Stimulated activated CD4-positive, alpha-beta T cell treated with anti-CD3 and anti-CD28 coated beads, TNF-alpha, amount 100 ng/mL, for 1 hour (primary cell): Measurements from ENCODE around the gene NTRK1.

Source experiments
- DNase-seq, 3 donors: peaks; one replicate each; pipeline ENCODE4 v3.0.0-alpha.2; 2020; ENCODE audit warnings: low read depth in 3 of 3, low spot score in 1 of 3

Gene NTRK1

DNA sequence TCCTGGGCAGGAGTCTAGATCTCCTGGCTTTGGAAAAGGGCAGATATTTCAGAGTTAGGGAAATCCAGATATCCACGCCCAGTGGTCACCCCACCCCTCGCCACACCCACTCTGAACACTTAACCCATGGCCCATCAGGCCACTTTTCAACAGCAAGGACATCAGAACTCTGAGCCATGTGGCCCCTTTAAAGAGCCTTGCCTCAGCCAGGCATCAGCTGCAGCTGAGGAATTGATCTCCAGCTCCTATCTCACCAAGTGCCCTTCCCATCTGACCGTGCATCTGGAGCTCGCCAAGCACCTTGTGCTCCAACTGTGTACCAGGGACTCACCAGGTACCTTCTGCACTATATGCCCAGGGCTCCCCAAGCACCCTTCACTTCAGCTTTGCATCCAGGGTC lies 23.8 kb upstream of the NTRK1 start:
- no peak for DNase-seq

DNA sequence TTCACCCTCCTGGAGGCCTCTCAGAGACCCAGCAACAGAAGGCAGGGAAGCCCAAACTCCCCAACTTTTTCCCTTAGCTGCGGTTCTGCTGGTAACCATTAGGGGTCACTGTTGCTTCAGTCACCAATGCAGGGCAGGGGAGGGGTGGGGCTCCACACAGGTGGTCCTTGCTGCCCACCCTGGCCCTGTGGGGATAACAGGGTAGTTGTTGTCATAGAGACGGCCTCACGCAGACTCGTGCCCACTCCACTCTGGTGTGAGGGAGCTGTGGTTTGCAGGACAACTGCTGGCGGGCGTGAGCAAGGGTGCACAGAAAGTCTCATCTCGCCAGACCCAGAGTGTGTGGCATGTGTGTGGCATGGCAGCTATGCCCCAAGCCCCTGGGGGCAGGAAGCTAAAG lies 21.7 kb upstream of the NTRK1 start:
- no peak for DNase-seq

DNA sequence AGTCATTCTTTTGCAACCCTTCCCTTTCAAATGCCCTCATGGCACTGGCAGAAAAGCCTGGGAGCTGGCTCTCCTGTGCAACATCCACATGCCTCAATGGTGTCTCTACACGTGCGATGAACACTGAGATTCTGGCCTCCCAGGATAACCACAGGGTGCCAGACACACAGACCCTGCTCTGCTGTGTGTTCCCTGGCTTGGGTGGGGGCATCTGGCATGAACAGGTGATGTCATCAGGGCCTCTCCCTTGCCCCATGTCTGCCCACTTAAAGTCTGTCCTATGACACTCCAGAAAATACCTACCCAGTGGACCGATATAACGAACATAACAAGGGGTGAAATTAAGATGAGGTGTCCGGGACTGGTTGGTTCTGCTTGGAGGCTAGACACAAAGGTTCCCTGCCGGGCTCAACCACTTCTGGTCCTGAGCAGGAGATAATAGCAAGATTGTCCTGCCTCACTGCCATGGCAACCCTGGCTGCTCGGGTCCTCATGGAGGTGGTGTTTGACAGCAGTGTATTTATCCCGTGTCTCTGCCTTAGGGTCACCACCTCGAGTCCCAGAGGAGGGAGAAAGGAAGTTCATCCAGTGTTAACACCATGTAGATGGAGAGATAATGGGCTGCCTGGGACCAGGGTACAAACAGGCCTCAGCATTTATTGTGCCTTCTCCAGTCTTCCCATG lies 21.1 kb upstream of the NTRK1 start:
- no peak for DNase-seq

DNA sequence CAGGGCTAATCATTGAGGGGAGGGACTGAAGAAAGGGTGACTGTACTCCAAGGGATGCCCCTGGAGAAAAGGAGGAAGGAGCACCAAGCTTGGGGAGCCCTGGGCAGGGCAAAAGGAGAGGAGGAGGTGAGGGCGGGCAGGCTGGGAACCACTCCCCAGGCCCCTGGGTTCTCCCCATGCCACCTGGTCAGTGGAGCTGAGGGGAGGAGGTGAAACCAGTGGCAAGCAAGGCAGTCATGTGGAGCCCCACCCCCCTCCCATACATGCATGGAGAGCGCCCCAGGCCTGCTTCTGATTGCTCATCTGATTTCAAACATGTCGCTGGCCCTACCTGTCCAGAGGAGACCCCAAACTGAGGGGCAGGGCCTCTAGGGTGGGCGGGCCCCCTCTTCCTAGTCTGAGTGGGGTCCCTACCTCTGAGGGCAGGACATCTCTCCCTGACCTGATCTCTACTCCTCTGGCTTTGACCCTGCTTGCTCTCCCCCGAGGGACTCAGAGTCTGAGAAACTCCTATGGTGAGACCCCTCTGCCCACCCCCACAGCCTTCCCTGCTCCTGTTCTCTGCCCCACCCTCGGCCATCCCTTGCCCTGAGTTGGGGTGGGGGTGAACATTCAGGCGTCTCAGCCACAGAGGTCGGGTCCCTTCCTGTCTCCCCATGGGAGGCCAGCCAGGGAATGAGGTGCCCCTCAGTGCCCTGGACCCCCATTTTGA lies 20.3 kb upstream of the NTRK1 start:
- no peak for DNase-seq

DNA sequence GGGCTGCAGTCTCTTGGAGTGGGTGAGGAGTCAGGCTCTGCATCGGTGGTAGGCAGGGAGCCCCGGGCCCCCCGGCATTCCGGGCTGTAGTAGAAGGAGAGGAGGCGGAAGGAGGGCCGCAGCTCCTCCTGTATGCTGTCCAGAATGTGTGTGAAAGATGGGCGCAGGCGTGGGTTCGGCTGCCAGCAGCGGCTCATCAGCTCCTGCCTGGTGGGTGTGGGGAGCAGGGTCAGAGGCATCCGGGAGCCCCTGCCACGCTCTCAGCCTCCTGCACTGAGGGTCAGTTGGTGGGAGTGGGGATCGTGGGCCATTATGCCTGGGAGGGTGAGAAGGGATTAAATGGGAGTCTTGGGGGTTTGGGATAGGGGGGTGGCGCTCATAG lies 19.8 kb upstream of the NTRK1 start:
- DNase-seq: no peak

DNA sequence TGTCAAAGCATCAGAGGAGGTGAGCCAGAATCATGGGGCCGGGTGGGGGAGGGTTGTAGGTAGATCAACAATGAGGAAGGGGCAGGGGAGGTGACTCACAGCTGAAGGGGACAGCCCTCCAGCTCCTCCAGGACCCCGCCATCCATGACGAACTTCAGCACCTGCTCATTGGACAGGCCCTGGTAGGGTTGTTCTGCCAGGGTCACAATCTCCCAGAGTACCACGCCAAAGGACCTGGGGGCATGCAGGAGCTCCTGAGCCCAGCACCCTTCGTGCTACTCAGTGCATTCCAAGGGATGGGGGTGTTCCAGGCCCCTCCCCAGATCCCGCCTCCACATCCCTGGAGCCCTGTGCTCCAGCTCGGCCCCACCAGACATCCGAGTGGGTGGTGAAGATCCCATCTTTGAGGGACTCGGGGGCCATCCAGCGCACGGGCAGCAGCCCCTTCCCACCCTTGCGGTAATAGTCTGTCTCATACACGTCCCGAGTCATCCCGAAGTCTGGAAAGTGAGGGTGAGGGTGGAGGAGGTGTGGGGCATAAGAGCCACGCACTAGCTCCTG lies 19.3 kb upstream of the NTRK1 start:
- no peak for DNase-seq

DNA sequence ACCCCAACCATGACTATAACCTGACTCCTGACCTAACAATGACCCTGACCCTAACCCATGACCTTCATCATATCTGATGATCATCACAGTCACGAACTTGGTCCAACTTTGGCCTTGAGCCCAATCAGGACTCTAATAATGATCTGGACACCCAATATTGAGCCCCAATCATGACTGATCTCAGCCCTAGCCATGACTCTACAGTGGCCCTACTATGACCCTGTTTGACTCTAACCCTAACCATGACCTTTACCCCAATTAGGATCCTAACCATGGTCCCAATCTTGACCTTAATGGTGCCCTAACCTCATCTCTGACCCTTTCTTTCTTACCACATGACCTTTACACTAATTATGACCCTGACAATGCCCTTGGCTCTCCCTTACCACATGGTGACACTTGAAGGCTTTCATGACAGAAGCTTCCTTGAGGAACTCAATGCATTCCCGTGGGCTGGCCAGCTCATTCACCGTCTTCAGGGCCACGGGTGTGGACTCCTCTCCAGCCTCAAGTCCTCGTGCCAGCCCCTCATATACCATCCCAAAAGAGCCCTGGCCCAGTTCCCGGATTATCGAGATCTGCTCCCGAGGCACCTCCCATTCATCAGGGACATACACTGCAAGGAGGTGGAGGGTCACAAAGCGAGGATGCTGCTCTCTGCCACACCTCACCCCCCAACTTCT lies 17.9 kb upstream of the NTRK1 start:
- DNase-seq: no peak

DNA sequence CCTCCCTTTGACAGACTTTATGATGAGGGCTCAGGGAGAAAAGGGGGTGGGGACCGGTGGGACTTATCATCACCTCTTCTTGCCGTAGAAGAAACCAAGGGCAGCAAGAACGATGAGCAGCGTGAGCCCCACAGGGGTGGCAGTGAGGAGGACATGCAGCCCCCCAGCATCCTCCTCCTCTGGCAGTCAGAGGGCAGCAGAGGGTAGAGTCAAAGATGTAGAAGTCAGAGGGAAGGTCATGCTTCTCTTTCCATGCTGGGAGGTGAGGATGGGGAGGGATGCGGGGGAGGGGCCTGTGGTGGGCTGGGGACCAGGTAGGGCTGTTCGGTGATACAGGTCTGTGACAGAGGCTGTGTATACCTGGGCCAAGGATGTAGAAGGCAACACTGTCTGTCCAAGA lies 16.6 kb upstream of the NTRK1 start:
- no peak for DNase-seq

DNA sequence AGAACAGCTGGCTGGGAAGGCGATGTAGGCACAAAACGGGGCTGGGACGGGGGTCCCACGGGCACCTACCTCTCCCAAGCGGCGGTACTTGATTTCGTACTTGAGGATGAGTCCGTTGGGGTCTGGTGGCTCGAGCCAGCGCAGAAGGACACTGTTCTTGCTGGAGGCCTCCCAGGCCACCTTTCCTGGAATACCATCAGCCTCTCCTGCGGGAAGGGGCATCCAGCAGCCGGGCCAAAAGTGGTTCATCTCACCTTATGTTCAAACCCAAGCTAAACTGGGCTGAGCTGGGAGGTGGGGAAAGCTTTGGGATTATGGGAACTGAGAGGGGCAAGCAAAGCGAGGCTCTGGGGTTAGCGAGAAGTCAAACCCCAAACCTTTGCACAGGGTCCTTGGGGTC lies 16.0 kb upstream of the NTRK1 start:
- no peak for DNase-seq

DNA sequence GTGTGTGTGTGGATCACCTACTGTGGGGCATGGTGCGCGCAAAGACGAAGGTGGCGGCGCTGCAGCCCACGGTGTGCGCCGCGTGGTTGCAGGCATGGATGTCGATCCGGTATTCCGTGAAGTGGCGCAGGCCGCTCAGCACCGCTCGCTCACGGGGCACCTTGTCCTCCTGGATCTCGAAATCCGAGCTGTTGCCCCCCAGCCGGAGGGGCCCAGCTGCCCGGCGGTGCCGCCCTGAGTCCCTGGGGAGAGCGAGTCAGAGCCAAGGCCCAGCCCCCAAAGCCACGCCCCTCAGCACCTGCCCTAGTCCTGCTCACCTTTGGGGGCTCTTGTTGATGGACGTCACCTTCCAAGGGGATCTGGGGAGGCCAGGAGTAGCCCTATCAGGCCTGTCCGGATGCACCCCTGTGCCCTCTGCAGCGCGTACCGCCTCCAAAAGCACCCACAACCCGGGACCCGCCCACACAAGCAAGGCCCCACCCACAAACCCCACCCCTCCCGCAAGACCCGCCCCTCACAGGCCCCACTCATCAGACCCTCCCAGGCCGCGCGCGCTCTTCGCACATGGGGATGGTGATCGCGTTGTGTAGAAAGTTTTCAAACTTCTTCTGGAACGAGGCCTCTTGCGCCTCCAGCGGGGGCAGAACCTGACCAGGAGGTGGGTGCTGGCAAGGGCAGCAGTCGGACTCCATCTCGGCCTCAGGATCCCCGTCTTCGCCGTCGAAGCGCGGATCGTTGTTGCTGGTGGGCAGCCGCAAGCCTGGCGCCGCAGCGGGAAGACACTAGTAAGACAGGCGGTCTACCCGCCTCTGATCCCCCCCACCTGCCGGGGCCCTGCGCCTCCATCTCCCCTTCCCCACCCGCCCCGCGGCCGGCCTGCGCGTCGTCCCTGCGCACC lies 15.4 kb upstream of the NTRK1 start:
- no peak for DNase-seq

DNA sequence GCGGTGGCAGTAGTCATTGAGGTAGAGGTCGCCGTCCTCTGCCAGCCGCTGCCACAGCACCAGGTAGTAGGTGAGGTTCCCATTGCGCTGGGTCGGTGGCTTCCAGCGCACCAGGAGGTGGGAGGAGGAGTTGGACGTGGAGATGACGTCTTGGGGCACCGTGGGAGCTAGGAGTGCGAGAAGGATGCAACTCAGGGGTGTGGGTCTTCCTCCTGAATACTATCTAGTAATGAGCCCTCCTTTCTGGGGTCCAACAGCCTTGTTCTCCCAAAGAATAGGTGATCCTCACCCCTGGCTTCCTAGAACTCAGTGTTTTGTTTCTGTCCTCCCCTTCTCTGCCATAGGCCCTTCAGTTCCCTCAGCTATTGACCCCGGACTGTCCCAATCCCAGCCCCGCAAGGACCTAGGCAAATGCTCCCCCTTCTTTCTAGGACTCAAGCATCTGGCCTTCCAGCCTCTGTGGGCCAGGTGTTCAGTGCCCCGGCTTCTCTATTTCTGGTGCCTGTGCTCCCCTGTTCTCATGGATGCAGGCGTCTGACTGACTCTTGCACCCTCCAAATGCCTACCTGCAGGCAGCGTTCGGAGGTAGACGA lies 14.6 kb upstream of the NTRK1 start:
- DNase-seq: no peak

DNA sequence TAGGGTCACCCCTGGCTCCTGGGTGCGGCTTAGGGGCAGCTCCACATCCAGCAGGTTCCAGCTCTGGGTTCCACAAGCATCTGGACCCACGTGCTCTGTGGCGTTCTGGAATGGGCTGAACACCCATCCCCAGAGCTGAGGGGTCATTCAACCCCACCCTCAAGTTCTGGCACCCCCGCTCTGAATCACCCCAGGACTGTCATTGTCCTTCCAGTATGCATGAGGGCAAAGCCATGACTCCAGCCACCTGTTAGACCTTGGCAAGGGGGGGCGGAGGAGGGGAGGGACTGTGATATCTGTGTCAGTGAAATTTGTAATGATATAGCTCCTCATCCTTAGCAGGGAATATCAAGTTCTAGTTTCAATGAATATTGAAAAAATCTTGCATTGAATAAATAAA lies 14.0 kb upstream of the NTRK1 start:
- DNase-seq: no peak

DNA sequence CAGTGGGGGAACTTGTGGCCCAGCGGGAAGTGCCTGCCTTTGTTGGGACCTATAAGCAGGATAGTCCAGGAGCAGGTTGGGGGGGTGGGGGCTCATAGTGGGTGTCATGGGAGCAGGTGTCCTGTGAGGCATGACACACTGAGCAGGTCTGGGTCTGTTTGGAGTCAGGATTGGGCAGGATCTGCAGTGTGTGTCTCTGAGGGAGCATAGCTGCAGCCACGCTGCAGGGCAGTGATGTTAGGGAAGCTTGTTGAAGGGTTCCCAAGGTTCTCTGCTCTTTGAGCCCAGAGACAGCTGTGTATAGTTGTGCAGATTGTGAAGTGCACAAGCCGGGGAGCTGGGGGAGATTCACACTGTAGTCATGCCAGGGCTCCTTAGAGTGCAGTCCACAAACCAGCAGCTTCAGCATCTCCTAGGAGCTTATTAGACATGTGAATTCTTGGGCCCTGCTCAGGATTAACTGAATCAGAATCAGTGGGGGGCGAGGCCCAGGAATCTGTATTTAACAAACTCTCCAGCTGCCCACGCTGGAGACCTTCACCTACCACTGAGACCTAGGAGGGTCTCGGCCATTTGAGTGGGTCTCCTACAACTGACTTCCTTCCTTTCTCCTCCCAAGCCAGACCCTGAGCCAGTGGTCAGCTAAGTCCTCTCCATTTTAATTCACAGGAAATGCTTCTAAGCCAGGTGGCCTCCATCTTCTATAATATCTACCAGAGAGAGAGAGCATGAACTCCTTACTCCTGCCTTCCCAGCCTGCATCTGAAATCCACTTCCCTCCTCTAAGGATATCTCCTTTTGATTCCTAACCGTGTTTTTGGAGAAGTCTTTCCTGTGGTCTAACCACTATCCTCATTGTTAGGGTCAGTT lies 12.8 kb upstream of the NTRK1 start:
- DNase-seq: no peak

DNA sequence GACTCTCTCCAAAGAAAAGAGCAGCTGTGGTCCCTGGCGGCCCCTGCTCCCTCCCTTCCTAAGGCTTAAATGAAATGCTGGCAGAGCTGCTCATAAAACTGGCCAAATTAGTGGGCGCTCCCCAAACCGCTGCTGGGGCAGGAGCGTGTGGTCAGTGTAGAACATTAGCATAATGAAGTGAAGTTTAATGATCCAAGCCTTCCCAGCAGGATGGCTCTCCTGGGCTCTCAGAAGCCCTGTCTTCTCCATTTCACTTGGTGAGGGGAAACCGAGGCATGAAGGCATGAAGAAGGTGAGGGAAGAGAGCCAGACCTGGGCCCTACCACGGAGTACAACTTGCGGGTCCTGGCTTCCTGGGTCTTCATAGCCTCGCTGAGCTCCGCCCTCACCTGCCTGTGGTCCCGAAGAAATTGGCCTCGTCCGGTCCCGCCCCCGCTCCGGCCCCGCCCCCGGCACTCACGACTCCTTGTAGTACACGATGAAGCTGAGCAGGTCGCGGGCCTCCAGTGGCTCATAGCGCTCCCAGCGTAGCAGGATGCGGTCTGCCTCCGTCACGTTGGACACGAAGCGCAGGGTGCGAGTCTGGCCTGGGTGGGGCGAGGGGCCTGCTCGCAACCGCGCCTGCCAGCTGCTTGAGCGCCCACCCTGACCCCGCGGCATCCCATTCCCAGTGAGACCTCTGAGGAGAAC lies 12.1 kb upstream of the NTRK1 start:
- peak in 2 of 3 donors; percentile 32 to 52 for DNase-seq

DNA sequence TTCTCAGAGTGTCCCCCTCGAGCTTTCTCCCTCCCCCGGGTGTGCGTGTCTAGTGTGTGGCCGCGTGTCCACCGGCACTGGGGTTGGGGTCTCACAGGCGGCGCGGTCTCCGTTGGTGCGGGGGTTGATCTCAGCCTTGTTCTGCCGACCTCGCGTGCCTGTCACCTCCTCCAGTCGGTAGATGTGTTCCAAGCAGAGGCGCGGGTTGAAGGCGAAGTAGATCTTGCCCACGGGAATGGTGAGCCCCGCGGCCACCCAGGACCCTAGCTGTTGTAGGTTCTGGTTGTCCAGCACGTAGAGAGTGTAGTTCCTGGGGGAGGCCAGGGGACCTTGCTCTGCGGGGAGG lies 11.5 kb upstream of the NTRK1 start:
- no peak for DNase-seq

DNA sequence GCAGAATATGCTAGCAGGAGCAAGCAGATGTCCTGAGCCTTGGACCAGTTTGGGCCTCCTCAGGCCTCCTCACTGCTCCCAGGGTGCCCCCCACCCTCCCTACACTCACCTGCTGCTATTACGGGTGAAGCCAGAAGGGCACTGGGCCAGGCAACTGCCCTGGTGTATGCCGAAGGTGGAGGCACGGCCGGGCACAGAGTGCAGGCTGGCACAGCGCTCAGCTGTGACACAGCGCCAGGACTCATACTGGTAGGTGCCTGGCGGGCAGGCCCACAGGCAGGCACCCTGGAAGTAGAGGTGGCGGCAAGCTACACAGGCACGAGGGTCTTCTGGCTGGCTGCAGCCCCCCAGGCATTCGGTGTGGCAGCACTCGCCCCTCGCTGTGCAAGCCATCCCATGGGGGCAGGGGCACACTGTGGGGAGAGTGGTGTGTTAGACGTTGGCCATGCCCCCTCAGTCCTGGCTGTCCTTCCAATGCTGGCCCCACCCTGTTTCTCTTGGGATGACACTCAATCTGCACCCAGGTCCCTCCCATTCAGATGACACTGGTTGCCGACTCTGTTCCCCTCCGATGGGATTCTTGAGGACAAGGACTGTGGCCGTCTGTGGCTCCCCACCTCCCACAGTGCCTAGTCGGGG lies 8.8 kb upstream of the NTRK1 start:
- DNase-seq: no peak

DNA sequence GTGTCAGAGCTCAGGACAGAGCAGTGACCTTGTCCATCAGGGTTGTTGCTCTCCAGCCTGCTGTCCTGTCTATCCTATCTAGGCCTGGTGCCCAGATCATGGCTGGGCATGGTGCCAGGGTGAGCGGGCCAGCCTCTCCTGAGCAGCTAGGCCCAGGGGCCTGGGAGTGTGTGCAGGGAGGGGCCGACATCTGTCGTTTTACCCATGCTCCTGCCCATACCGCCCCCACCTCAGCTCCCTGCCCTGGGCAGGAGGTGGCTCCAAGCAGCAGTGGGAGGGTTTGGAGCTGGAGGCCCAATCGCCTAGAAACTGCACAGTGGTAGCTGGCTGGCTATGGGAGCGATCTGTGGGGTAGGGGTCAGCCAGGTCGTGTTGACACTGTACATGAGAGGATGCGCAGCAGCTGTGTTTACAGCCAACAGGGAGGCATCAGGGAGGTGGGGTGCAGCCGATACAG lies 8.2 kb upstream of the NTRK1 start:
- no peak for DNase-seq

DNA sequence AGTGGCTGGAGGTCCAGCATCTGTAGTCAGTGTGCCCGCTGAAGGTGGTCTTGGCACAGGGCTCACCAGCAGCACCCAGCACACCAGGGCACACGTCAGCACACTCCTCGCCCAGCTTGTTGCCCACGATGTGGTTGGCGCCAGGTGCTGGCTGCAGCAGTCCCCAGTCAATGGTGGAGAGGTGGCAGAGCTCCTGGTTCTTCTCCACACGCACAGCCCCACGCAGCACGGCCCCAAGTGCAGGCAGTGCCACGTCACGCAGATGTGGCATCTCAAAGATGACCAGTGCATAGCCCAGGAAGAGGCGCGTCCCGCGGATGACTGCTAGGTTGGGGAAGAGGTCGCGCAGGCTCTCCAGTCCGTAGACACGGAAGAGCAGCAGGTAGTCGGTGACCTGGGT lies 6.9 kb upstream of the NTRK1 start:
- DNase-seq: no peak

DNA sequence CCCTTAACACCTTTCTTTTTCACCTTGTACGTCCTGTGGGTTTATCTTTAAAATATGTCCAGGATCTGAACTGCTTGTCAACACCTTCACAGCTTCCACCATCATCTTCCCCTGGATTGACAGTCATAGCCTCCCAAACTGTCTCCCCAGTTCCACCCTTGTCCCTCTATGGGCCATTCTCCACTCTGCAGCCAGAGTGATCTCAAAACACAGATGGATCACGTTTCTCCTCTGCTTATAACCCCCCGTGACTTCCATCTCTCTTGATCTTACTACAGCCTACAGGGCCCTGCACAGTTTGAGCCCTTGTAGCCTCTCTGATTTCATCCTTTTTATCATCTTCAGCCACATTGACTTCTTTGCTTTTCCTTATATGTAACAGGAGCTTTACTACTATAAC lies 6.0 kb upstream of the NTRK1 start:
- DNase-seq: no peak
